SK-N-SH (cell line): ENCODE data around the gene UGT1A10. TPM values are rescaled to one million over a fixed set of nuclear protein-coding genes. Genes with fewer than 3 reads are reported as not detected.
"Not testable (repeated sequence)": the region's sequence is repeated elsewhere in the genome, so short reads cannot be mapped to it uniquely, and the experiment has no call there.

ENCODE experiments used
- CTCF ChIA-PET: fragments of 300-600, 350-600 bp; formaldehyde crosslinking; extraction: SDS; loops from one replicate; lab custom pipeline; 2021; lab: Yijun Ruan, JAX
- POLR2A ChIA-PET: fragments of 350-600 bp; sonication (Branson Sonifier 250); formaldehyde crosslinking; extraction: SDS; loops from one replicate; lab custom pipeline; 2020; ENCODE audit warnings: antibody characterized with exemption, inconsistent platforms; lab: Yijun Ruan, JAX
- DNase-seq: peaks from one replicate; pipeline ENCODE4 v3.0.0; 2012
- H2AFZ ChIP-seq: fragments of 200-600 bp; sonication (generic); 2 replicates; pipeline ENCODE4 v1.8.1; 2016; ENCODE audit warnings: antibody characterized with exemption, mild to moderate bottlenecking, low read depth
- H3F3A ChIP-seq: fragments of 200-600 bp; sonication (generic); replicated peaks from 2 replicates; pipeline ENCODE3; 2016; ENCODE audit warnings: antibody characterized with exemption, mild to moderate bottlenecking; ENCODE audit not compliant: insufficient read depth
- H3K27ac ChIP-seq, 2 experiments: fragments of 200-500 bp in 1 of 2; fragments of 200-600 bp in 1 of 2; sonication (Bioruptor generic) in 1 of 2; sonication (generic), shearing (Covaris generic) in 1 of 2; 2 replicates each; pipeline versions ENCODE4 v1.5.1 to v1.6.1; 2014 to 2016; ENCODE audit warnings: low read depth in 2 of 2, inconsistent platforms in 1 of 2, low read length in 1 of 2, mild to moderate bottlenecking in 1 of 2, mixed read lengths in 1 of 2
- H3K27me3 ChIP-seq: fragments of 200-600 bp; sonication (generic), shearing (Covaris generic); 2 replicates; pipeline ENCODE4 v1.6.1; 2016; ENCODE audit warnings: mixed run types; ENCODE audit not compliant: insufficient read depth
- H3K36me3 ChIP-seq, 2 experiments: fragments of 200-500 bp in 1 of 2; fragments of 200-600 bp in 1 of 2; sonication (Bioruptor generic) in 1 of 2; sonication (generic) in 1 of 2; replicated peaks in 1 of 2; 2 replicates each; pipeline versions ENCODE3 to v1.5.1; 2014 to 2016; ENCODE audit warnings: low read length in 1 of 2, mild to moderate bottlenecking in 1 of 2; ENCODE audit not compliant: insufficient read depth in 2 of 2, control insufficient read depth in 1 of 2
- H3K4me1 ChIP-seq, 2 experiments: fragments of 200-500 bp in 1 of 2; fragments of 200-600 bp in 1 of 2; sonication (Bioruptor generic) in 1 of 2; sonication (generic), shearing (Covaris generic) in 1 of 2; 2 replicates each; pipeline versions ENCODE4 v1.5.1 to v1.6.1; 2014 to 2016; ENCODE audit warnings: low read depth in 1 of 2, low read length in 1 of 2, mixed run types in 1 of 2; ENCODE audit not compliant: insufficient read depth in 2 of 2, control insufficient read depth in 1 of 2
- H3K4me2 ChIP-seq: fragments of 200-600 bp; sonication (generic), shearing (Covaris generic); 2 replicates; pipeline ENCODE4 v1.6.1; 2017; ENCODE audit warnings: mixed run types
- H3K4me3 ChIP-seq, 2 experiments: fragments of 200-500 bp in 1 of 2; fragments of 200-600 bp in 1 of 2; sonication (Bioruptor generic) in 1 of 2; sonication (generic), shearing (Covaris generic) in 1 of 2; 2 replicates each; pipeline versions ENCODE4 v1.5.1 to v1.8.1; 2014 to 2016; ENCODE audit warnings: low read depth in 2 of 2, inconsistent platforms in 1 of 2, low read length in 1 of 2, mild to moderate bottlenecking in 1 of 2, mixed read lengths in 1 of 2, moderate library complexity in 1 of 2
- H3K79me2 ChIP-seq: fragments of 200-600 bp; sonication (generic); 2 replicates; pipeline ENCODE4 v1.8.1; 2017; ENCODE audit warnings: mild to moderate bottlenecking; ENCODE audit not compliant: insufficient read depth
- H3K9ac ChIP-seq: fragments of 200-600 bp; sonication (generic); 2 replicates; pipeline ENCODE4 v1.6.1; 2017; ENCODE audit warnings: mixed run types
- H3K9me2 ChIP-seq: fragments of 200-600 bp; sonication (generic); 2 replicates; pipeline ENCODE4 v1.6.1; 2017; ENCODE audit warnings: mixed run types
- H3K9me3 ChIP-seq: fragments of 200-600 bp; sonication (generic); 2 replicates; pipeline ENCODE4 v1.6.1; 2017; ENCODE audit warnings: mixed run types, mild to moderate bottlenecking, moderate library complexity
- H4K20me1 ChIP-seq: fragments of 200-600 bp; sonication (generic); 2 replicates; pipeline ENCODE4 v1.6.1; 2017; ENCODE audit warnings: mild to moderate bottlenecking, mixed run types; ENCODE audit not compliant: insufficient read depth
- EP300 ChIP-seq, 2 experiments: IDR thresholded peaks; 2 replicates each; pipeline versions ENCODE4 v1.4.0 to v1.6.1; 2012; ENCODE audit warnings: borderline replicate concordance in 1 of 2, low read depth in 1 of 2, low read length in 1 of 2
- FOXM1 ChIP-seq: IDR thresholded peaks from 2 replicates; pipeline ENCODE4 v1.4.0; 2012; ENCODE audit warnings: low read depth, mild to moderate bottlenecking
- GABPA ChIP-seq: IDR thresholded peaks from 2 replicates; pipeline ENCODE4 v1.4.0; 2012; ENCODE audit warnings: low read depth, mild to moderate bottlenecking
- JUND ChIP-seq: IDR thresholded peaks from 2 replicates; pipeline ENCODE4 v1.4.0; 2012
- MEF2A ChIP-seq: IDR thresholded peaks from 2 replicates; pipeline ENCODE4 v1.4.0; 2012; ENCODE audit warnings: low read depth, borderline replicate concordance
- RXRA ChIP-seq: IDR thresholded peaks from 2 replicates; pipeline ENCODE4 v1.4.0; 2012; ENCODE audit warnings: low read depth, mild to moderate bottlenecking, borderline replicate concordance
- SIN3A ChIP-seq: IDR thresholded peaks from 2 replicates; pipeline ENCODE4 v1.6.1; 2012; ENCODE audit warnings: low read depth, mild to moderate bottlenecking, low read length, moderate library complexity, borderline replicate concordance
- TAF1 ChIP-seq: IDR thresholded peaks from 2 replicates; pipeline ENCODE4 v1.6.1; 2012; ENCODE audit warnings: low read depth, mild to moderate bottlenecking, low read length, moderate library complexity, borderline replicate concordance
- WGBS: methylation state at CpG from one replicate; pipeline ENCODE4 v1.1.6; 2017; ENCODE audit warnings: low lambda C conversion rate; 5-methylcytosine and 5-hydroxymethylcytosine counted together
- polyA plus RNA-seq, 3 experiments: library from polyadenylated mRNA; depleted of rRNA; stranded (reverse); fragments of >200 nt; gene quantifications; 2 replicates each; pipeline ENCODE4 v1.2.3, GENCODE V29; 2012
- TF ChIP-seq, protein P1 (sequence below): IDR thresholded peaks from 2 replicates; pipeline ENCODE4 v1.4.0; 2012; ENCODE audit warnings: low read depth, borderline replicate concordance
- TF ChIP-seq, protein P2 (sequence below): IDR thresholded peaks from 2 replicates; pipeline ENCODE4 v1.6.1; 2012; ENCODE audit warnings: mild to moderate bottlenecking, low read depth, low read length, moderate library complexity

Gene UGT1A10
- polyA plus RNA-seq, 1 of the 3 experiments (the other 2 are of a cell fraction): not detected

DNA sequence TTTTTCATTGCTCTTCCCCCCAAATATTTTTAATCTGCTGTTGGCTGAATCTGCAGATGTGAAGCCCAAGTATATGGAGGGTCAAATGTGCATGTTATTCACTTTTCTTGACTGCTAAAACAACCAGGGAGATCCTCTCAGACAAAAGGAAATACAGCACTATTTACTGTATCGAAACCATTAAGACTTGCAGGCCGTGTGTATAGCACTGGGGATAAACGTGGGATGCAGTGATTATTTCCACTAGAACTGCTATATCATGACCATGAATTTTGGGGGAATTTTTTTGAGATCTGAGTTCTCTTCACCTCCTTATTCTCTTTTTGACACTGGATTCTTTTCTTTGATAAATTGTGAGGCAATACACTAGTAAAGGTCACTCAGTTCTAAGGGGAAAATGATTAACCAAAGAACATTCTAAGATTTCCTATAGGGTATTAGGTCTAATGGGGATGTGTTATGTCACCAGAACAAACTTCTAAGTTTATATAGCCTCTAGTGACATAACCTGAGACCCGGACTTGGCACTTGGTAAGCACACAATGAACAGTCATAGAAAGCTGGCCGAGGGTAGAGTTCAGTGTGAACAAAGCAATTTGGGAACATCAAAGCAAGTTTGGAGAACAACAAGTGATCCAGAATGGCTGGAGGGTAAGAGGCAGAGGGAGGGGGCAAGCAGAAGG, 109.0 kb downstream of the UGT1A10 start:
- Histone ChIP-seq H3F3A (no peaks in the 10 kb centered on the region), H3K9ac (no peak overlapping the region), H3K27ac (no peak overlapping the region), H3K4me1 (no peaks in the 10 kb centered on the region), H3K79me2 (no peaks in the 10 kb centered on the region), H3K27me3 (no peaks in the 10 kb centered on the region; the same call in 1 of the 2 replicates), H3K4me3 (no peak overlapping the region), H3K9me2 (no peaks in the 10 kb centered on the region), H3K9me3 (no peaks in the 10 kb centered on the region), H3K36me3 (no peaks in the 10 kb centered on the region), H3K4me2 (no peak overlapping the region), H4K20me1 (no peaks in the 10 kb centered on the region), H2AFZ (no peak overlapping the region)
- ChIA-PET POLR2A (no interaction called here), CTCF (no interaction called here)
- no peak for TF ChIP-seq EP300 (IDR thresholded peaks at IDR 0.05; ENCODE audit: borderline replicate concordance in 1 of 2, low read depth in 1 of 2, low read length in 1 of 2)
- TF ChIP-seq GABPA: no peak
- TF ChIP-seq RXRA: no peak
- TF ChIP-seq, protein P1, sequence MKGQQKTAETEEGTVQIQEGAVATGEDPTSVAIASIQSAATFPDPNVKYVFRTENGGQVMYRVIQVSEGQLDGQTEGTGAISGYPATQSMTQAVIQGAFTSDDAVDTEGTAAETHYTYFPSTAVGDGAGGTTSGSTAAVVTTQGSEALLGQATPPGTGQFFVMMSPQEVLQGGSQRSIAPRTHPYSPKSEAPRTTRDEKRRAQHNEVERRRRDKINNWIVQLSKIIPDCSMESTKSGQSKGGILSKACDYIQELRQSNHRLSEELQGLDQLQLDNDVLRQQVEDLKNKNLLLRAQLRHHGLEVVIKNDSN: no peak
- TF ChIP-seq SIN3A: no peak
- no peak for TF ChIP-seq TAF1
- no peak for TF ChIP-seq FOXM1
- TF ChIP-seq, protein P2, sequence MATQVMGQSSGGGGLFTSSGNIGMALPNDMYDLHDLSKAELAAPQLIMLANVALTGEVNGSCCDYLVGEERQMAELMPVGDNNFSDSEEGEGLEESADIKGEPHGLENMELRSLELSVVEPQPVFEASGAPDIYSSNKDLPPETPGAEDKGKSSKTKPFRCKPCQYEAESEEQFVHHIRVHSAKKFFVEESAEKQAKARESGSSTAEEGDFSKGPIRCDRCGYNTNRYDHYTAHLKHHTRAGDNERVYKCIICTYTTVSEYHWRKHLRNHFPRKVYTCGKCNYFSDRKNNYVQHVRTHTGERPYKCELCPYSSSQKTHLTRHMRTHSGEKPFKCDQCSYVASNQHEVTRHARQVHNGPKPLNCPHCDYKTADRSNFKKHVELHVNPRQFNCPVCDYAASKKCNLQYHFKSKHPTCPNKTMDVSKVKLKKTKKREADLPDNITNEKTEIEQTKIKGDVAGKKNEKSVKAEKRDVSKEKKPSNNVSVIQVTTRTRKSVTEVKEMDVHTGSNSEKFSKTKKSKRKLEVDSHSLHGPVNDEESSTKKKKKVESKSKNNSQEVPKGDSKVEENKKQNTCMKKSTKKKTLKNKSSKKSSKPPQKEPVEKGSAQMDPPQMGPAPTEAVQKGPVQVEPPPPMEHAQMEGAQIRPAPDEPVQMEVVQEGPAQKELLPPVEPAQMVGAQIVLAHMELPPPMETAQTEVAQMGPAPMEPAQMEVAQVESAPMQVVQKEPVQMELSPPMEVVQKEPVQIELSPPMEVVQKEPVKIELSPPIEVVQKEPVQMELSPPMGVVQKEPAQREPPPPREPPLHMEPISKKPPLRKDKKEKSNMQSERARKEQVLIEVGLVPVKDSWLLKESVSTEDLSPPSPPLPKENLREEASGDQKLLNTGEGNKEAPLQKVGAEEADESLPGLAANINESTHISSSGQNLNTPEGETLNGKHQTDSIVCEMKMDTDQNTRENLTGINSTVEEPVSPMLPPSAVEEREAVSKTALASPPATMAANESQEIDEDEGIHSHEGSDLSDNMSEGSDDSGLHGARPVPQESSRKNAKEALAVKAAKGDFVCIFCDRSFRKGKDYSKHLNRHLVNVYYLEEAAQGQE: no peak
- no peak for TF ChIP-seq MEF2A
- TF ChIP-seq JUND: no peak
- DNase-seq: no peak
- 28% methylated on average over 5 of the region's 5 CpGs for WGBS

DNA sequence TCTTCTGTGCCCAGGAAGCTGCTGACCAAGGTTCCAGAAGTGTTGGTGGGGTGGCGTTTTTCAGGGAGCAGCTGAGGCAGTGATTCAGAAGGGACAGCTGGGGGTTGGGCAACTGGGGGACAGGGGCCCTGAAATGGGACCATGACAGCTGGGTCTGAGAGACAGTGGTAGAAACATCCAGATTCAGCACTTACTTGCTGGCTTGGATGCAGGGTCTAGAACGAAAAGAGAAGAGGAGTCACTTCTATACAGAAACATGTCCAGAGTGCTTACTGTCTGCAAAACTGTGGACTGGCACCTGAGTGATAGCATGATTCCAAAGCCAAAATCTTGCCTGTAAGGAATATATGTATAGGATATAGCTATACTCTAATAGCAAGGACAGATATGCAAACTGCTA, 109.6 kb downstream of the UGT1A10 start:
- H3F3A ChIP-seq, H3K27me3 ChIP-seq, H2AFZ ChIP-seq, H3K36me3 ChIP-seq, POLR2A ChIA-PET, H3K4me3 ChIP-seq, H4K20me1 ChIP-seq, H3K9ac ChIP-seq, H3K79me2 ChIP-seq, H3K27ac ChIP-seq, DNase-seq, H3K4me2 ChIP-seq, H3K4me1 ChIP-seq, H3K9me3 ChIP-seq, H3K9me2 ChIP-seq: not testable (repeated sequence)
- WGBS: 9% methylated on average over 2 of the region's 2 CpGs
- CTCF ChIA-PET: interaction anchor here (1.9 kb wide), 1 partner anchor 34 kb away, joined by 6 read pairs; no protein-coding TSS in a partner anchor
